Coronary artery (tissue), 2 donors: ENCODE data around the gene CAMK4.

Source experiments
- DNase-seq: peaks from one replicate; pipeline ENCODE4 v3.0.0-alpha.2; 2017; ENCODE audit warnings: low spot score
- H3K27ac ChIP-seq, 2 donors: fragments of 200-600 bp; sonication (generic); one replicate each; pipeline ENCODE4 v1.5.1; 2016 to 2019
- H3K4me3 ChIP-seq: fragments of 200-600 bp; sonication (generic); 2 replicates; pipeline ENCODE4 v1.5.1; 2016; ENCODE audit warnings: mild to moderate bottlenecking, moderate library complexity
- TF ChIP-seq, protein P1 (sequence below): fragments of 200-600 bp; sonication (generic); IDR thresholded peaks from one replicate; pipeline ENCODE4 v1.5.1; 2019; ENCODE audit warnings: antibody characterized with exemption

The CAMK4 gene

DNA sequence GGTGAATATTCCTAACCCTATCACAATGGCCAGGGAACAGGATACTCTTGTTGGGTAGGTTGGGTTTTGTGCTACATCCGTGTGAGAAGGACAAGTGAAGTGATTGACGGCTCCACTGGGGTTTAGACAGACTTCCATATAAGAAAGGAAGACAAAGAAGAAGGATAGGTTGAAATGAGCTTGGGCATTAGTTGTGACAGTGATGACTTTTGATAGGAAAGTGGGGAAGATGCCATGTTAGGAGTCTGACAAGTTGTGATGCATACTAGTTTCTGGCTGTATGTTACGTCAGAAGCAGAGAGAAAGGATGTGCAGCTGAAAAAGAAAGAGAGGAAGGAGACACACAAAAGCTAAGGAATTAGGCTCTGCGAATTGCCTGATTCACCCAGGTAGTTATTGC lies 150.2 kb downstream of the CAMK4 start:
- Histone ChIP-seq H3K27ac (no peak overlapping the region), H3K4me3 (no peak overlapping the region)
- DNase-seq: no peak
- TF ChIP-seq, protein P1, sequence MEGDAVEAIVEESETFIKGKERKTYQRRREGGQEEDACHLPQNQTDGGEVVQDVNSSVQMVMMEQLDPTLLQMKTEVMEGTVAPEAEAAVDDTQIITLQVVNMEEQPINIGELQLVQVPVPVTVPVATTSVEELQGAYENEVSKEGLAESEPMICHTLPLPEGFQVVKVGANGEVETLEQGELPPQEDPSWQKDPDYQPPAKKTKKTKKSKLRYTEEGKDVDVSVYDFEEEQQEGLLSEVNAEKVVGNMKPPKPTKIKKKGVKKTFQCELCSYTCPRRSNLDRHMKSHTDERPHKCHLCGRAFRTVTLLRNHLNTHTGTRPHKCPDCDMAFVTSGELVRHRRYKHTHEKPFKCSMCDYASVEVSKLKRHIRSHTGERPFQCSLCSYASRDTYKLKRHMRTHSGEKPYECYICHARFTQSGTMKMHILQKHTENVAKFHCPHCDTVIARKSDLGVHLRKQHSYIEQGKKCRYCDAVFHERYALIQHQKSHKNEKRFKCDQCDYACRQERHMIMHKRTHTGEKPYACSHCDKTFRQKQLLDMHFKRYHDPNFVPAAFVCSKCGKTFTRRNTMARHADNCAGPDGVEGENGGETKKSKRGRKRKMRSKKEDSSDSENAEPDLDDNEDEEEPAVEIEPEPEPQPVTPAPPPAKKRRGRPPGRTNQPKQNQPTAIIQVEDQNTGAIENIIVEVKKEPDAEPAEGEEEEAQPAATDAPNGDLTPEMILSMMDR: no peak

DNA sequence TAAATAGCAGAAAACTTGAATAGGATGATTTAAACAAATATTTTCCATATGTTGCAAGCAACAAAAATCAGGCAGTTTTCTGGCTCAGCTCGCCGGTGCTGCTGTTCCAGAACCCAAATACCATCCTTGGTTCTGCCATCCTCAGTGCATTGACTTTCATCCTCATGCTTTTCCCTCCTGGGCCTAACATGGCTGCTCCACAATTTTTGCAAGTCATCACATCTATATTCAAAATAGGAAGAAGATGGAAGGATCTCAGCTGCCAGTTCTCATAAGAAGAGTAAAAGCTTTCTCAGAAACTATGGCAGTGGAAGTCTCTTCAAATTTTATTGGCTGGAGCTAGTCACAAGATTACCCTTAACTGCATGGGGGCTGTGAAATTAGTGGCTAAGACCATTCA lies 151.5 kb downstream of the CAMK4 start:
- DNase-seq: no peak
- H3K4me3 ChIP-seq: no peak overlapping the region
- TF ChIP-seq, protein P1: no peak

DNA sequence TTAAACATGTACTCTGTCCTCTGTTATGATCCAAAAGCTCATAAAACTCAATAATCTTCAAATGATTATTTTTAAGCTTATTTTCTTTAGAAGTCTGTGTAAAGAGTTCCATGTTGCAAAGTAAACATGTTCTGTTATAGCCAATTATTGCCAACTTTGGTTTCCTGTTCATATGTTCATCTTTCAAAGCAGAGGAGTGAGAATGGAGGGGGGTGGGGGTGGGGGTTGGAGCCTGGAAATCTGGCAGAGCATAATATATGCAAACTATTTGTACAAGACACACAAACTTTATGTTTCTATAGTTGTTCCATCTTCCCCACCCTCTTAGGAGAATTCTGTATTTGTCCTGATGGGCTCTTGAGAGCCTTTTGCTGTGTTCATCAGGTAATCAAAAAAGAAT lies 153.1 kb downstream of the CAMK4 start:
- TF ChIP-seq, protein P1: no peak
- Histone ChIP-seq H3K4me3 (no peak overlapping the region), H3K27ac (no peak overlapping the region)
- DNase-seq: no peak

More for the DNA sequence above, 151.5 kb downstream of the CAMK4 start:
- H3K27ac ChIP-seq: no peak overlapping the region

DNA sequence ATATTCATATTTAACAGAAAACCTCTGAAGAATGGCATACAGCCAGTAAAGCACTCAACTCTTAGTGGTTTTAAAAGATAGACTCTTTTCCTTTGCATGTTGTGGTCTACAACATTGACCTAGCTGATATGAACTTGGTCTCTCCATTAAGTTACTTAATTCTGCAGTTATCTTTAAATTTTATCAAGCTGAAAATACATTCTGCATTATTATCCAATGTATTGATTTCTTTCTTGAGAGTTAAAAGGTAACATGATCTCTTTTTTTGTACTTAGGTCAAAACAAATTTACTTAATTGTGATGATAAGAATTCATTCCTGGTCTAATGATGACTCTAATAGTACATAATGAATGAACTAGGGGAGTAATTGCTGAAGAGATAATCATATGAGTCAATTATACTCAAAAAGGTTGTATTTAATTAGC lies 155.2 kb downstream of the CAMK4 start:
- Histone ChIP-seq H3K4me3 (no peak overlapping the region), H3K27ac (no peak overlapping the region)
- DNase-seq: no peak
- TF ChIP-seq, protein P1: no peak

DNA sequence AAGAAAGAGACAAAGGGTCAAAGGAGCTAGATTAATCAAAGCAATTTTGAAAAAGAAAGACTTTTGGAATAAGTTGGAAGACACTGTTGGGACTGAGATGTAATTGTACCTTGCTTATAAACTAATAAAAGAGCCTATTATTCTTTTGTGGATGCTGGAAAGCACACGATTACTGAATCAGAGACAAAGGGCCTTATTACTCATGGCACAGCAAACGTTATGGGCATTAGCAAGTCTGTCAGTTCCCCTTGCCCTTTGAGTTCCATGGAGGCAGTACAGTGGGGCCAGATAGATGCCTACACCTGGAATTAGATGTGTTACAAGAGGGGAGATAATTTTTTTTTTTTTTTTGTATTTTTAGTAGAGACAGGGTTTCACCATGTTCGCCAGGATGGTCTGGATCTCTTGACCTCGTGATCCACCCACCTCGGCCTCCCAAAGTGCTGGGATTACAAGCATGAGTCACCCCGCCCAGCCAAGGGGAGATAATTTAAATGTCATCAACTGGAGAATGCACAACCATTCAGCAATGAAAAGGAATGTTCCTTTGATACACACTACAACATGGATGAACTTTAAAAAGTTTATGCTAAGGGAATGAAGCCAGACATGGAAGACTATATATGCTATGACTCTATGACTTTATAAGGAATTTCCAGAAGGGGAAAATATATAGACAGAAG lies 159.2 kb downstream of the CAMK4 start:
- H3K4me3 ChIP-seq: no peak overlapping the region

DNA sequence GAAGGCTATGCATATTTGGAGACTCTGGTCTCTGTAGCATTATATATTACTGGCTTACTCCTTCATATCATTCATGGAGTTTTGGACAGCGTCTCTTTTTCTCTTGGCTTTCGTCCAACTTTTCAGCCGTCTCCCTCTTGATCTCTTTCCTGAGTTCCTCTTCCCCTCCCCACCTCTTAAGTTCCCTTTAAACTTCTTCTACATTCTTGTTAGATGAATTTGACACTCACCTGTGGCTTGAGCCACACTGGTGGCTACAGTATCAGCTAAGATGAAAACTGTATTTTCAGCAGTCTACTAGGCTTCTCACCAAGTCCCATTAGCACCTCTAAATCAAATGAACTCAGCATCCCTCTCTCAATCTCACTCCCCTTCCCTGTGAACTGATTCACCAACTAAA lies 160.0 kb downstream of the CAMK4 start:
- Histone ChIP-seq H3K27ac (no peak overlapping the region), H3K4me3 (no peak overlapping the region)
- no peak for DNase-seq
- TF ChIP-seq, protein P1: no peak

More for the DNA sequence above, 159.2 kb downstream of the CAMK4 start:
- TF ChIP-seq, protein P1: no peak
- H3K27ac ChIP-seq: no peak overlapping the region
- DNase-seq: no peak

DNA sequence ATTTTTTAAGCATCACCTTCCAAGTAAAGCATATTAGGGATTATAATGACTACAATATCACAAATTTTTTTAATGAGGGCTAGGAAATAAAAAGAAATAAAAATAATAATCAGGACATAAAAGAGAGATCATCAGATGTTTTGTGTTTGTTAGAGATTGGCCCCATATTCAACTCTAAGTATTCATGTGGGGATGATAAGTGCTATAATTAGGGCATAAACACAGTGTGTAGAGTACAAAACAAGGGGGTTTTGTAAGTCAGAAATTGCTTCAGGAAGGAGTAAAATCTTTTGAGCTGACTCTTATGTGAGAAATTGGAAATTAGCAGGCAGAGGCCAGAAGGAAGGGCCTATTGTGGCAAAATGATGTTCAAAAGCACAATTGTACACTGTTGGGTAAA lies 160.9 kb downstream of the CAMK4 start:
- DNase-seq: no peak
- Histone ChIP-seq H3K4me3 (no peak overlapping the region), H3K27ac (no peak overlapping the region)
- TF ChIP-seq, protein P1: no peak
